HG03571 (cell line): ENCODE measurements around the gene VAC14.

Experiments
- ATAC-seq: cut with Tn5 transposase; IDR thresholded peaks from one replicate; pipeline ENCODE4 v1.9.1; 2021; ENCODE audit not compliant: unreplicated experiment

Gene VAC14

GRCh38 chr16:70725912-70726828, 74.8 kb downstream of the VAC14 start:
- no peak for ATAC-seq

- no peak for ATAC-seq
Measured at GRCh38 chr16:70725024-70725911, 75.7 kb downstream of the VAC14 start.

DNA sequence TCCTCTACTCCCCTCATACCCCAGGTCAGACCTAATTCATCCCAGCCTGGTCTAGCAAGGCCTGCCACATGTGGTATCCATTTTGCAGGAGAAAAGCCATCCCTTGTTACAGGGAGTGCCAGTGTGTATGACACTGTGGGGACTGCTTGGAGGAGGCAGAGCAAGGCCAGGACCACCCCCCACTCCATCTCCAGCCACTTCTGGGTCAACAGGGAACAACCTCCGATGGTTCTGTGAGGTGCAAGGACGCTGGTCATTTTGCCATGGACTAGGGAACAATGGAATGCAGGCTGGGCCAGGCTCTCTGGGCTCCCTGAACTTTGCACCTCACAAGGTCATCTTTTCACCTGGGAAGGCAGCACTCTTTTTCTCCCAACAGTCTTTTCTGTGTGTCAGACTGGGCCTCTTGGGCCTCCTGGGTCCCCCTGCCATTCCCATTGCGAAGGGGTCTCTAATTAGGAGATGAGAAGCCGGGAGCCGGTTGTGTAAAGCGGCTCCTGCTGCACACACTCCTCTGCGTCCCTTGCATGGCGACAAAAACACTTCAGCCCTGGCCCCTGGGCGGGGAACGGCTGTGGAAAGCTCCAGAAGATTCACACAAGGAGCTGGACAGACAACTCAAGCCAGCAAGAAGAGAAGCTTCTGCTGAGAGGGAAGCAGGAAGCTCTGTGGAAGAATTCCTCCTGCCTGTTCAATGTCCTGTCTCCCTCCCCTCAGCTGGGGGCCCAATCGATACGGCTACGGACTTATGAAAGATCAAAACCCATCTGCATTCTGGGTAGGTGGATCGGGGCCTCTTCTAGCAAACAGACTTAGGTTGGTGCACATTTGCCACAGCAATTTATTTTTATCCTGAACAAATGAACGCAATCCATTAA, 76.6 kb downstream of the VAC14 start:
- no peak for ATAC-seq

DNA sequence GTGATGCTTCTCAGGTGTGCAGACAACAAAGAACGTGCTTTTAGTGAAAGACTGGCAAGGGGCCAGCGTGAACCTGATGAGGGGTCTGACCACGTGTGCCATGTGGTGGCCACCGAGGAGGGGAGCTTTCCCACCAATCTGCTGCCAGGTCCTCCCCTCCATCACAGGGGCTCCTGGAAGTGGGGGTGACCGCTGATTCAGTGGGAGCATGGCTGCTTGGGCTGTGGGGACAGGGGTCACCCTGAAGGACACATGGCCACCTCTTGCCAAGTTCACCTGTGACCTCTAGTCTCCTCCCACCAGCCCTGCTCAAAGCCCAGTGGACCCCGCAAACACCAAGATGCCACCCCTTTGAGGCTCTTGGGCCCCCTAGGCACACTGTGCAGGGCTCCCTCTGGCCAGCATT, 77.2 kb downstream of the VAC14 start:
- ATAC-seq = no peak

GRCh38 chr16:70721202-70721963, 79.6 kb downstream of the VAC14 start:
- ATAC-seq = no peak

DNA sequence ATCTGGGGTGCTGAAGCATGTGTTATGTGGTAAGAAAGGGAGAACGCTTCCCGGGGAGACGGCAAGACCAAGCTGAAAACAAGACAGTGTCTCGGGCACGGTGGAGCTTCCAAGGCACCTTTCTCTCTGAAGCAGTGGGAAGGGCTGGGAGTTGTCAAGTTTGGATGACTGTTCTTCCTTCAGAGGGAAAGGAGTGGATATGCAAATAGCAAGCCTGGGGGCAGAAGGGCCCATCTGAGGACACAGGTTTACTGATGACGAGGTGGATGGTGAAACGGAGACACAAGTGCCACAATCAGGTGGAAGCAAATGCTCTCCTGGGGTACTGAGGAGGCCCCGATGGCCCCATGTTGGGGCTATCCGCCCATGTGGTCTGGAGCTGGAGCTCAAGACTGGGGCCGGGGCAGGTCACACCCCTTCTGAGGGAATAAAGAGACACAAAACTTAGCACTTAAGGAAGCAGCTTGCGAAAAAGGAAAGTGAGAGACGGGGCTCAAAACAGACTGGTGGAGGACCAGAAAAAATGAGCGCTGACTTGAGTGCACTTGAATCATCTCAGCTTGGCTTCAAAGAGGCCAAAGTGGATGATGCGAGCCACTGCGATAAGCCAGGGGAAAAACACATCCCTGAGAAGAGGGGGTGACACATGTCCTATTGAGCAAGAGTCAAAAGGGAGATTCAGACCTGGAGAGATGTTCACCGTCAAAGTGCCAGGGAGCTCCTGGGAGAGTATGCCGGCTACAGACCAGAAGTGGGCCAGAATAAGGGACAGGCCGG, 80.3 kb downstream of the VAC14 start:
- no peak for ATAC-seq

- ATAC-seq = no peak
Measured at GRCh38 chr16:70717065-70717464, 83.9 kb downstream of the VAC14 start.

DNA sequence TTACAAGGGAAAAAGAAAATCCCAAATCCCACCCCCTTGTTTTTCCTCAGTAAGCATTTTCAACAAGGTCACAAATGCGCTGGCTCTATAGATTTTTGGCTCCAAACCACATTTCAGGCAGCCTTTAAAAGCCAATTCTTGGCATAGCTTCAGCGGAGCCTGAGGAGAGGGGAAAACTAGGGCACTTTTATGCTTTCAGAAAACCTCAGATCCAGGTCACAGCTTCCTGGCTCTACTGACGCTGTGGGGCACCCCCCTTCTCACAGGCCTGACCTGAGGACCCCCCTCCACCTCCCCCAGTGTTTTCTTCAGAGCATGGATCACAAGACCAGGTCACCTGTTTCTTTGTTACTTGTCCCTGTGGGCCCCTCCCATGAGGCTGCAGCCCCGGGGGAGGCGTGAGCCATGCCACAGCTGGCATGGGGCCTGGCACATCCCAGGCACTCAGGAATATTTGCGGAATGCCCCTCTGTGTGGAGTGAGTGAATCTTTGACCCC, 85.0 kb downstream of the VAC14 start:
- no peak for ATAC-seq

GRCh38 chr16:70715055-70715858, 85.7 kb downstream of the VAC14 start:
- ATAC-seq = no peak

DNA sequence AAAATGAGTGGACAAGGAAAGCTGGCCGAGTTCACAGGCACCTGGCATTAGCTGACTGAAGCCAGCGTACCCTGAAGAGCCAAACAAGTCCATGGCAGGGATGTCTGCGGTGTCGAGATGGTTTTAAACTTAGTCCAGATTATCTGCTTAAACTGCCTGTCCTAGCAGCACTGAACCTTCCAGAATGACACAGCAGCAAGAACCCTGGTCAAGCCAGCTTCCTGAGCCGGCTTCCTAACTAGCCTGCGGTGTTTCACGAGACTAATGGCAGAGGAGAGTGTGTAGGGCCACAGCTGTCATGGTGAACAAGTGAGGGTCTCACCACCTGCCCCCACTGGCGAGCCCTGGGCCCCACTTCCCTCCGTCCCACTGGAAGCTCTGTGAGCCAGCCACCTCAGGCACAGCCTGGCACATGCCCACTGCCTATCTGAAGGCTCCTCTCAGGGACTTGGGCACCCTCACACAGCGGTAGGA, 86.3 kb downstream of the VAC14 start:
- no peak for ATAC-seq

- ATAC-seq = no peak
Measured at GRCh38 chr16:70713824-70714223, 87.1 kb downstream of the VAC14 start.

DNA sequence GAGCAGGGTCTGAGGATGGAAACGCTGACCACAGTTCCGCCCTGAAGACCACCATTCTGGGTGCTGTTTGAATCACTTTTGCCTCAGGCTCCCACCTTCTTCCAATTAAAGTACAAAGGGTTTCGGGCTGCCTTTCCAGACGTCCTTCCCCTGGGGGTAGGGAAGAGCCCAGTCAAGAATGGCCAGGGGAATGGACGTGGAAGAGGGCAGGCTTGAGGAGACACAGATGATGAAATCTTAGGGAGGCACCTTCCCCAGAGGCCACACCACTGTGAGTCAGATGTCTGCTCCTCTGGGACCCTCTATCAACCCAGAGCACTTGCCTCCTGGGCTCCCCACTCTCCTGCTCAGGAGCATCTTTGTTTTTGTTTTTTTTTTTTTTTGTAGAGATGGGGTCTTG, 87.6 kb downstream of the VAC14 start:
- ATAC-seq = no peak

GRCh38 chr16:70712942-70713341, 88.0 kb downstream of the VAC14 start:
- ATAC-seq = no peak

GRCh38 chr16:70712359-70712758, 88.6 kb downstream of the VAC14 start:
- no peak for ATAC-seq

- no peak for ATAC-seq
Measured at GRCh38 chr16:70711211-70712031, 89.5 kb downstream of the VAC14 start.

DNA sequence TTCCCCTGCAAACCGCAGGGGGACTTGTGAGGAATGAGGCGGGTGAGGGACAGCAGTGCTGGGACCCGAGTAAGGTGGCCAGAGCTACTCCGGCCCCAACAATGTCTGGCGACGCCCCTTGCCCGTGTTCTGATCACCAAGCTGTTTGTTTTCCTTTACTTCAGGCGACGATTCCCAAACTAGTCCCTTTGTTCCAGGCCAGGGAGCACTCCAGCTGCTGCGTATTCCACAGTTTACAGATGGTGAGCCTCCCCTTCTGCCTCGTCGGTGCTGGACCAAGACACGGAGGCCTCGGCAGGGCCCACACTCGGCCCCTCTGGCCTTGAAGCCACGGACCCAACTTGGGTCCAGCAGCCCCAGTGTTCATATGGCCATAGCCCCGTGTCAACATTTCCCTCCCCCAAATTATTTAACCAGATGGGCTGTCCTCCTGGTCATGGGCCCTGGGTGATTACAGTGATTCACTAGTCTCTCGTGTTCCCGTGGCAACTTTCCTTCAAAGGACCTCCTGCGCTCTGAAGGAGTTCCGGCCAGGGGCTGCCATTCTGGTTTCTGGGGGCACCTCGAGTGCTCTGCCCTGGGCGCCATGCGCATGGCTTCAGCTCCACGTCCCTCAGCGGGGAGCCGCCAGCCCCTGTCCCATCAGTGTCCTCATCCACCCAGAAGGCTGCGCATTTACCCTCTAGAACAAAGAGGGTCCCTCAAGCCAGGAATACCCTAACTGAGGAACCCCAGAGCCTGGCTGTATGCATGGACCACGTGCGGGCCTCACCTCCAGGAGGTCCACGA, 90.3 kb downstream of the VAC14 start:
- ATAC-seq = no peak

DNA sequence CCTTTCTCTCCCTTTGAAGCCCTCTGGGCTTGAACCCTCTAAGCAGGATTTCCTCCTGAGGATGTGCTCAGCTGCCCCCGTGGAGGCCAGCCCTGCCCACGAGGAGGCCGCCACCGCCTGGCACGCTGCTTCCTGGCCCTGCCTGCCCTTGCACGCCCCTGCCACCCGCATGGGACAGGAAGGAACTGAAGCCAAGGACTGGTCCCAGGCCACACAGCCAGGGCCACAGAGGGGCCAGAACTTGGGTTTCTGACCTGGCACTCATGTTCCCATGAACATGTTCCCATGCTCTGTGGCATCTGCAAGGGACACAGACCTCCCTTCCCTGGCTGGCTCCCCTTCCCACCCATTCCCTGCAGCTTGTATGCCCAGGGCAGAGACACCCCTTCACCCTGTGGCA, 91.0 kb downstream of the VAC14 start:
- no peak for ATAC-seq
